ENCODE measurements around the gene SLC5A4. TPM values are rescaled to one million over a fixed set of nuclear protein-coding genes. Genes with fewer than 3 reads are reported as not detected.
"Not testable (repeated sequence)": the region's sequence is repeated elsewhere in the genome, so short reads cannot be mapped to it uniquely, and the experiment has no call there.

Gene SLC5A4
- 1 to 10 TPM in 1 of 3 donors, under 1 TPM in 2; 0.25 to 2.5 (median 0.81) TPM for polyA plus RNA-seq

DNA sequence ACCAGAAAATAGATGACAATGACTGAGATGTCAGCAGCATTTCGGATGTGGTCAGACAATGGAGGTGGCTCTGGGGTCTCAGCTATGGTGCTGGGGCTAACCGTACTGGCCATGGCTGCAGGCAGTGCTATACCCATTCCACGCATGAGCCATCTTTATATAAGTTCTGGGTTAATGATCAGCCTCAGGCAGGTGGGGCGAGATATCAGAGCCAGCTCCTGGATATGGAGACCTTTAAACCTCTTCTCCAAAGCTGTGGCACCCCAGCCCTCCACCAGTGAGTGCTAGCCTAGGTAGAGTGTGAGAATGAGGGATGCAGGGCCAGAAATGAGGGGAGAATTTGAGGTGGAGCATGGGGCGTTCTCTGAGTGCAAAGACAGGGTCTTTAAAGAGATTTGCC, at the start of gene SLC5A4:
SLC5A4 (minus strand) TSS at position 131 of the 400 bp plus-strand sequence; CDS start at position 113, 18 bp downstream.
- no peak within 1 kb of the TSS for H3K27ac ChIP-seq (ENCODE audit: low read depth, low read length)
- 66 to 86% (median 86%) methylated on average over 5 of the region's 5 CpGs for WGBS, 3 donors

DNA sequence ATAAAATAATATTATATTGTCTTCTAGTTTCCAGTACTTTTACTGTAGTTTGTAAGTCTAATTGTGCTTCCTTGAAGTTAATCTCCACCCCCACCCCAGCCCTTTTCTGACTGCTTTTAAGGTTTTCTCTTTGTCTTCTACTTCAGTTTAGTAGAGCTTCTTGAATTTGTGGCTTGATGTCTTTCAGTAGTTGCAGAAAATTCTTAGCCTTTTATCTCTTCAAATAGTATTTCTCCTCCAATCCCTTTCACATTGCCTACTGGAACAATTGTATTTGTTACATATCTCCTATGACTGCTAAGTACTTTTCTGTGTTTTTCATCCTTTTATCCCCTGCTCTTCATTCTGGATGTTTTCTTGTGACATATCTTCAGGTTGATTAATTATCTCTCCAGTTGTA, 38.8 kb upstream of the SLC5A4 start:
- H3K27ac ChIP-seq (ENCODE audit: low read depth, low read length): not testable (repeated sequence)

DNA sequence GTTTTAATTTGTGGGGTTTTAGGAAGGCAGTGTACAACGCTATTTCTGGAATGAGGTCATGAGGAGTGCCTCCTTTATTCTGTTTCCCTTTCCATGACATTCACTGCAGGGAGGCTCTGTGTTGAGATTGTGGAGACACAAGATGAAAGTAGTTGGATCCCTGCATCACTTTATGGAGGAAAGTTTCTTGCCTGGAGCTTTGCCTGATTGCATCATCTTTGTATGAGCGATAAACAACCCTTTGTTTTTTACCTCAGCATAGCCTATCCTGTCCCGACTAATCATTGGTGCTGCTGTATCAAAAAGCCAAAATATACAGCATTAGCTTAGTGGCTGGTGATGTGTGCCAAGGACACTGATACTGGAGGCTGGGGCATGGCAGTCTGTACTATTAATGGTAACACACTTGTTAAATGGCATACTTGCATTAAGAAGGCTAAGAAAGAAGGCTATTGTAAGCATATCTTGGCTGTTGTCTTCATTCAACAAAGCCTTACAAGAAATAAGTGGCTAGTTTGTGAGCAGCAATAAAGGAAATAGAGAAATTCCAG, 31.2 kb upstream of the SLC5A4 start:
- 83 to 94% (median 89%) methylated on average over 3 of the region's 3 CpGs for WGBS, 3 donors

DNA sequence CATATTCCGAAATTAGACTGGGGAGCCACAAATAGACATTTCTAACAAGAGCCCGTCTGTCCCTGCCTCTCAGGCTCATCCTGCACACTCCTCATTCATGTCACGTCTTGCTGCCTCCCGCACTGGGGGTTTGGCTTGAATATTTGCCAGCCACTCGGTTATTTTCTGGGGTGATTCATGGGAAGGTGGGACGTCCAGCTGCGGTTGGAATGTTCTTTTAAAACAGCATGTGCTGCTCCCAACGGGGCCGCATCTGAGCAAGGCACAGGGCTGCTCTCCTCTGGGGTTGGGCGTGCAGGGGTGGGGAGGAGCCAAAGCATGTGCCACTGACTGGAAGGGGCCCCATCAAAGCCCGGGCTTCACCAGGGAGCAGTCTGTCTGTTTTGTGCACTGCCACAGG, 25.9 kb upstream of the SLC5A4 start:
- no peak overlapping the region for H3K27ac ChIP-seq (ENCODE audit: low read depth, low read length)
- WGBS, 3 donors: 37 to 40% (median 39%) methylated on average over 11 of the region's 11 CpGs

More for the DNA sequence above, 31.2 kb upstream of the SLC5A4 start:
- H3K27ac ChIP-seq (ENCODE audit: low read depth, low read length): no peak overlapping the region

DNA sequence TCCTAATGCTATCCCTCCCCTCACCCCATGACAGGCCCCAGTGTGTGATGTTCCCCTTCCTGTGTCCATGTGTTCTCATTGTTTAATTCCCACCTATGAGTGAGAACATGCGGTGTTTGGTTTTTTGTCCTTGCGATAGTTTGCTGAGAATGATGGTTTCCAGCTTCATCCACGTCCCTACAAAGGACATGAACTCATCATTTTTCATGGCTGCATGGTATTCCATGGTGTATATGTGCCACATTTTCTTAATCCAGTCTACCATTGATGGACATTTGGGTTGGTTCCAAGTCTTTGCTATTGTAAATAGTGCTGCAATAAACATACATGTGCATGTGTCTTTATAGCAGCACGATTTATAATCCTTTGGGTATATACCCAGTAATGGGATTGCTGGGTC, 20.2 kb upstream of the SLC5A4 start:
- WGBS, 3 donors: 72 to 84% (median 83%) methylated on average over 3 to 4 of the region's 4 CpGs
- H3K27ac ChIP-seq (ENCODE audit: low read depth, low read length): not testable (repeated sequence)

DNA sequence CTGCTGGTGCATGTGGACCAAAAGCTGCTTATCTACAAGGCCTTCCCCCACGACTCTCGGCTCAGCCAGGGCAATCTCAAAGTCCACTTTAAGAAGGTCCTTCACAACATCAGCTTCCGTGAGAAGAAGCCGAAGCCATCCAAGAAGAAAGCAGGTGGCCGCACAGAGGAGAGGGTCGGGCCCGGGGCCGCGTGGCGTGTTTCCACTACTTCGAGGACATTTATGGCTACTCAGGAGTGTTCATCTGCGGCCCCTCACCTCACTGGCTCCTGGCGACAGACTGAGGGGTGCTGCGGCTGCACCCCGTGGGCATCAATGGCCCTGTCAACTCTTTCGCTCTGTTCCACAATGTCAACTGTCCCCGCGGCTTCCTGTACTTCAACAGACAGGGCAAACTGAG, 16.2 kb upstream of the SLC5A4 start:
- no peak overlapping the region for H3K27ac ChIP-seq (ENCODE audit: low read depth, low read length)
- WGBS, 3 donors: 86 to 94% (median 87%) methylated on average over 18 of the region's 18 CpGs

DNA sequence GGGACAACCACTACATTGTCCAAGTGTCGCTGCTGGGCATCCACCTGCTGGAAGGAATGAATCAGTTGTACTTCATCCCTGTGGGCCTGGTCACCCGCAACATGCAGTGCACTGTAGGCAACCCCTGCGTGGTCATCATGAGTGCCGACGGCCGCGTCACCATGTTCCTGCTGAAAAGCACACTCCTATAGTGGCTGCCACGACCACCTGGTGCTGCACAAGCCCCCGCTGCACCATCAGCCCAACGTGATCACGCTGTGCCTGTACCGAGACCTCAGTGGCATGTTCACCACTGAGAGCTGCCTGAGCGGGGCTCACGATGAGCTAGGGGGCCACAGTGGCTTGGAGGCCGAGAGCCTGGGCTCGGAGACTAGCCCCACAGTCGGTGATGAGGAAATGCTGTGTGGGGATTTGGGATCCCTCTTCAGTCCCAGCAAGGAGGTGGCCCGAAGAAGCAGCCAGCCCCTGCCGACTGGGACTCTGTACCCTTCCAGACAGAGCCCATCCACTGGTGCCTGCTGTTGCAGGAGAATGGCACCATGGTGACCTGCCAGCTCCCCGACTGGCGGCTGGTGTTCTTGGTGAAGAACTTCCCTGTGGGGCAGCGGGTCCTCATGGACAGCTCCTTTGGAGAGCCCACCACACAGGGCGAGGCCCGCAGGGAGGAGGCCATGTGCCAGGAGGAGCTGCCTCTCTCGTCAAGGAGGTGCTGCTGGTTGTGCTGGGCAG, 15.7 kb upstream of the SLC5A4 start:
- H3K27ac ChIP-seq (ENCODE audit: low read depth, low read length): no peak overlapping the region
- WGBS, 3 donors: 84 to 91% (median 90%) methylated on average over 25 of the region's 25 CpGs

DNA sequence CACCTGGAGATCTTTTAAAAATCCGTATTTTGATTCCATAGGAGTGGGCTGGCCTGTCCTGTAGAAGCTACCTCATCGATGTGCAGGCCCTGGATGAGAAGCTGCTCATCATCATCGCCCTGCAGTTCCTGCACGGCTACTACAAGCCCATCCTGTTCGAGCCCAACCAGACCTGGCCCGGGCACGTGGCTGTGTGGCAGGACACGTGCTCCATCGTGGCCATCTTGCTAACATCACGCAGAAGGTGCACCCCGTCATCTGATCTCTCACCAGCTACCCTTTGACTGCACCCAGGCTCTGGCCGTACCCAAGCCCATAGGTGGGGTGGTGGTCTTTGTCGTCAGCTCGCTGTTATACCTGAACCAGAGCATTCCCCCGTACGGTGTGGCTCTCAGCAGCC, 14.2 kb upstream of the SLC5A4 start:
- WGBS, 3 donors: 85 to 91% (median 85%) methylated on average over 16 of the region's 16 CpGs
- no peak overlapping the region for H3K27ac ChIP-seq (ENCODE audit: low read depth, low read length)

DNA sequence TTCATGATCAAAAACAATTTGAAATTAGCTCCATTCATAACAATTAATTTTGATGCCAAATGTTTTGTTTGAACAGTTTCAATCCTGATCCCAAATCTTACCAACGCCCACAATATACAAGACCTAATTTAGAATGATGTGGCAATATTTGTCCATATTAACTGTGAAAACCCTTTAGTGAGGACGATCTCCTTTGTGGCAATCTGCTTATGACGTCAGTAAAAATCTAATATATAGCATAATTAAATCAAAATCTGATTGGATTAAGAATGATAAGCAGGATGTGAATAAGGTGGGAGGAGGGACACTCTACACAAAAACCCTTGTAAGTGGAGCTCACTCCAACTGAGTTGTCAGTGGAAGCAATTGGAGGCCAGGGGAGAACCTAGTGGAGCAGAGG, 11.9 kb upstream of the SLC5A4 start:
- WGBS, 3 donors: 61 to 71% (median 66%) methylated on average over 3 of the region's 3 CpGs
- no peak overlapping the region for H3K27ac ChIP-seq (ENCODE audit: low read depth, low read length)

DNA sequence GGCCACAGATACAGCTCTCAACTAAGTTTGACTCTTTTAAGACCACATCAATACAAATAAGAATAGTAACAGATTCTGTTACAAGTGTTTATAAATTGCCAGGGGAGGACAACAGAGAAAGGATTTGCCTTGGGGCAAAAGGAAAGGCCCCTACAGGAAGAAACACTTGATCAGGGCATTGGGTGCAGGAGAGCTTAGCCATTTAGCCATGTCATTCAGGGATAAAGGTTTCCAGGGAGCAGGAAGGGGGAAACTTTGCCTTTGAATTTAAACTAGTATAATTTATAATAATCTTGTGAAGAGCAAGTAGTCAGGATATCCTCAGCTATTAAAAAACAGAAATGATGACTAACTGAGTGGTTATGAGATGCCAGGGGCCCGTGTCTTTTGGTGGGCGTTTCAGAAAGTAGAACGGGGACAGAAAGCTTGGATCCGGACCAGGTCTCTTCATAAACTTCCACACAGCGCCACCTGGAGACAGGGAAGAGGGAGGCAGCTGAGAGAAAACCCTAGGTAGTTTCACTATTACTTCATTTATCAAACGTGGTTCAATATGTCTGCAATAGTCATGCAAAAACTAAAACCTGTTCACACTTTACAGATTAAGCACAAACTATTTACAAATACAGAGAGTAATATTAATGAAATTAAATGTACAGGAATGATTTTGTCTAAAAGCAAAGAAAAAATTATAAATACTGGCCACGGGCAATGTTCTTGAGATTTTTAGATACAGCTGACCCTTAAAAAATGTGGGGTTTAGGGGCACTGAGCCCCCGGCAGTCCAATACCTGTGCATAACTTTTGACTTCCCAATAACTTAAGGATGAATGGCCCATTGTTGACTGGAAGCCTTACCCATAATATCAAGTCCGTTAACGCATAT, 11.0 kb upstream of the SLC5A4 start:
- no peak overlapping the region for H3K27ac ChIP-seq (ENCODE audit: low read depth, low read length)
- WGBS, 3 donors: 28 to 30% (median 29%) methylated on average over 10 of the region's 10 CpGs

DNA sequence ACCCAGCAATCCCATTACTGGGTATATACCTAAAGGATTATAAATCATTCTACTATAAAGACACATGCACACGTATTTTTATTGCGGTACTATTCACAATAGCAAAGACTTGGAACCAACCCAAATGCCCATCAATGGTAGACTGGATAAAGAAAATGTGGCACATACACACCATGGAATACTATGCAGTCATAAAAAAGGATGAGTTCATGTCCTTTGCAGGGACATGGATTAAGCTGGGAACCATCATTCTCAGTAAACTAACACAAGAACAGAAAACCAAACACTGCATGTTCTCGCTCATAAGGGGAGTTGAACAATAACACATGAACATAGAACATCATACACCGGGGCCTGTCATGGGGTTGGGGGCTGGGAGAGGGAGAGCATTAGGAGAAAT, 8.5 kb upstream of the SLC5A4 start:
- H3K27ac ChIP-seq (ENCODE audit: low read depth, low read length): not testable (repeated sequence)
- WGBS, 3 donors: 93 to 96% (median 94%) methylated on average over 4 of the region's 4 CpGs

DNA sequence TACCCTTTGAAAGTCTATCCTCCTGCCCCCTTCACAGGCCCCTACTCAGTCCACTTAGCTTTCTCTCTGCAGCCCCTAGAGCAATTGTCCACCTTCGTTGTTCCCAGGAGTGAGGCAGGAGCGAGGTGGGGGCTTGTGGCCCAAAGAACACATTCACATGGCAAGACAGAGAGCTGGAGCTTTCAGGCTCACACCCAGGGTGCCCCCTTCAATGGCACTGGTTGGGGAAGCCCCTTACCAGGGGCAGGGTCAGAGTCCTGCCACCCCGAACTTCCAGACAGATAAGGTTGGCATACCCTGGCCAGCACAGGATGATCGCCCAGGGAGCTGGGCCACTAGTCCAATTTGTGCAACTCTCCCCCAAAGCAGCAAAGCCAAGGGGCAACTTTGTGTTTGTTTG, 6.2 kb upstream of the SLC5A4 start:
- no peak overlapping the region for H3K27ac ChIP-seq (ENCODE audit: low read depth, low read length)
- 79 to 83% (median 80%) methylated on average over 4 of the region's 4 CpGs for WGBS, 3 donors

DNA sequence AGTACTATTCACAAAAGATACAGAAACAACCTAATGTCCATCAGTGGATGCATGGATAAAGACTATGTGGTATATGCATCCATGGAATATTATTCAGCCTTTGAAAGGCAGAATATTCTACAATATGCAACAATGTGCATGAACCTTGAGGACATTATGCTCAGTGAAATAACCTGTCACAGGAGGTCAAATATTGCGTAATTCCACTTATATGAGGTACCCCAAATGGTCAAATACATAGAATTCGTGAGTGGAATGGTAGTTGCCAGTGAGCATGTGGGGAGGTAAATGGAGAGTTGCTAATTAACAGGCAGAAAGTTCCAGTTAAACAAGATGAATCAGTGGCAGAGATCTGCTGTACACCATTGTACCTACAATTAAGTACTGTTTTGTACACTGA, 3.6 kb upstream of the SLC5A4 start:
- H3K27ac ChIP-seq (ENCODE audit: low read depth, low read length): no peak overlapping the region
- WGBS, 3 donors: 52 to 80% (median 72%) methylated on average over 2 of the region's 2 CpGs

DNA sequence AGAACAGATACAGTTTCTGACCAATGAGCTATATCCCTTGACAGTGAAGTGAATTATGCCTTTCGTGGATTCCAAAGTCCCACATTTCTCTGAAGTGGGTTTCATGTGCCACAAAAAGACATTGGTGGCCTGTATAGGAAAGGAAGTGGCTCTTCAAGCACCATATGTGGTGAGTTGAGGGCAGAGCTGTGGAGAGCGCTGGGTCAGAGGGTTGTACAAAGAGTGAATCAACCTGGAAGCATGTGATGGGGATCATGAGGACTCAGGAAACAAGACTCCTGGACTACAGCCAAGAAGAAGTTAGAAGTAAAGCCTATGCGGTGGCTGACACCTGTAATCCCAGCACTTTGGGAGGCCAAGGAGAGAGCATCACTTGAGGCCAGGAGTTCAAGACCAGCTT, 579 bp upstream of the SLC5A4 start:
- WGBS, 3 donors: 77 to 82% (median 80%) methylated on average over 3 of the region's 3 CpGs
- H3K27ac ChIP-seq (ENCODE audit: low read depth, low read length): no peak overlapping the region

DNA sequence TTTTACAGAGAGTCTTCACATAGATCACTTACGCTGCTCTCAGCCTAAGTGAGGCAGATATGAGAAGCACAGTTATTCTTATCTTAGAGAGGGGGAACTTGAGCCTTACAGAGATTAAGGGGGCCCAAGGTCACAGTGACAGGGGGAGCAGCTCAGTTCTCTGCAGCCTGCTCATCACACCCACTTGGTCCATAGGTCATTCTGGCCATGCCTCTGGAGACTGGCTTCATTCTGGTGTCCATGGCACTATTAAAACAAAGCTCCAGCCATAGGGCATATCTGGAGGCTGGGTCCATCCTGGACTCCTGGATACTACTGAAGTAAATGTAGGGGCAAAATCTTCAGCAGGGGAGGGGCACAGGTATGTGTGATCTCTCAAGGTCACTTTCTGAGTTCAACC, 5.9 kb downstream of the SLC5A4 start:
- WGBS, 3 donors: 68 to 83% (median 81%) methylated on average over 1 of the region's 1 CpG
- H3K27ac ChIP-seq (ENCODE audit: low read depth, low read length): no peak overlapping the region

DNA sequence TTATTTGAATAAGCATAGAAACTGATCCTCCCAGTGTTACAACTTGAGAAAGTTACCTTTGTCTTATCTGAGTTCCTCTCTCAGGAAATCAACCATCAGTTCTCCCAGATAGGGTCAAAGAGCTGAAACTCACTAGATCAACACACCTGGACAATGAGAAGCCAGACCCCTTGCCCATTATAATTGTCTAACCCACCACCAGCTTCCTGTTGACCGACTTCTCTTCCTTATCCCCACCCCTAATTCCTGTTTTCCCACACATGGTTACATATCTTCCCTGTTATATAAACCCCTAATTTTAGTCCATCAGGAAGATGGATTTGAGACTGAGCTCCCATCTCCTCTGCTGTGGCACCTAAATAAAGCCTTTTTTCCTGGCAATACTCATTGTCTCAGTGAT, 6.9 kb downstream of the SLC5A4 start:
- WGBS, 3 donors: 28 to 39% (median 38%) methylated on average over 1 of the region's 1 CpG

DNA sequence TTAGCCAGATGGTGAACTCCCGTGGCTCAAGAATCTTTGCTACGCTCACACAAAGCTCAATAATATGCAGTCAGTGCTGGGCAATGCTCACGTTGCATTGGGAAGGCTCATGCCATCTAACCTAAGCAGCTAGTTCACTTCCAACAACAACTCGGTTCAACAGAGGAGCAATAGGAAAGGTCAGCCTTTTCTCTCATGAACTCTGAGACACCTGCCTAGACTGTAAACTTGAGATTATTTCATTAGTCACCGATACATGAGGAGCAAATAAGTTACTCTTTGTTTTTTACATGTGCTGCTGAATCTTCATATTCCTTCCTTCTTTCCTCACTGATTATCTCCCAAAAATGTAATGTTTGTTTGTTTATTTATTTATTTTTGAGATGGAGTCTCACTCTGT, 9.0 kb downstream of the SLC5A4 start:
- WGBS, 3 donors: 81 to 91% (median 89%) methylated on average over 5 of the region's 5 CpGs

More for the DNA sequence above, 6.9 kb downstream of the SLC5A4 start:
- H3K27ac ChIP-seq (ENCODE audit: low read depth, low read length): no peak overlapping the region

DNA sequence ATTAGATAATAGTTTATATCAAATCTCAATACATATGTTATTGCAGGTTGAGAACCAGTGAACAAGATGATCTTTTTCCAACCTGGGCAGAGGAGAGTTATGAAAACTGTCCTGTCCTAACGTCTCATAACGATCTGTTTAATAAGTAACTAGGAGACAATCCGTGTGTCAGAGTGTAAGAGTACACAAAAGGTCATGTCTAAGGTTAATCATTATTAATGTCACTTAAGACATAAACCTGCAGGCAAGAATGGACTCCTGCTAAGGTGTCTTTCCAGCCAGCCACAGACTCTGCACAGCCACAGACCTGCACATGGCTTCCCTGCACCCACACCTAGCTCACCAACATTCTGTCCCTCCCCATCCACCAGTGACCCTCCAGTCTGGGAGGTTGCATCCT, 10.1 kb downstream of the SLC5A4 start:
- 27 to 78% (median 65%) methylated on average over 3 of the region's 3 CpGs for WGBS, 3 donors
- no peak overlapping the region for H3K27ac ChIP-seq (ENCODE audit: low read depth, low read length)

More for the DNA sequence above, 9.0 kb downstream of the SLC5A4 start:
- H3K27ac ChIP-seq (ENCODE audit: low read depth, low read length): no peak overlapping the region

DNA sequence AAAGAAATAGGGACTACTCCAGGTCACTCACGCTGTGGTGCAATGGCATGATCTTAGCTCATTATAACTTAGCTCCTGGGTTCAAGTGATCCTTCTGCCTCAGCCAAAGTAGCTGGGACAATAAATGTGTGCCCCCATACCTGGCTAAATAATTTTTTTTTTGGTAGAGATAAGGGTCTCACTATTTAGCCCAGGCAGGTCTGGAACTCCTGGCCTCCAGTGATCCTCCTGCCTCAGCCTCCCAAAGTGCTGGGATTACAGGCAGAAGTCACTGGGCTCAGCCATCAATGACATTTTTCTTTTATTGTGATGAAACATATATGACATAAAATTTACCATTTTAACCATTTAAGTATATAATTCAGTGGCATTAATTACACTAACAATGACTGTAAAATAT, 10.6 kb downstream of the SLC5A4 start:
- no peak overlapping the region for H3K27ac ChIP-seq (ENCODE audit: low read depth, low read length)
- 89 to 96% (median 90%) methylated on average over 1 of the region's 1 CpG for WGBS, 3 donors

Measured in adipose tissue (tissue), 3 donors.